NT2/D1 (cell line): ENCODE data around the gene TMEM38A.

ENCODE experiments used
- SUZ12 ChIP-seq: IDR thresholded peaks from 2 replicates; pipeline ENCODE4 v1.6.1; 2011; ENCODE audit not compliant: insufficient read length, insufficient read depth; ENCODE audit errors: extremely low read depth
- YY1 ChIP-seq: IDR thresholded peaks from 2 replicates; pipeline ENCODE4 v1.6.1; 2011; ENCODE audit not compliant: insufficient read length, insufficient read depth
- ZNF274 ChIP-seq: IDR thresholded peaks from 2 replicates; pipeline ENCODE4 v1.6.1; 2011; ENCODE audit warnings: mild to moderate bottlenecking, low read depth, low read length

- TF ChIP-seq ZNF274 (no peak), YY1 (no peak), SUZ12 (no peak)
Measured at GRCh38 chr19:16615808-16616207, 45.1 kb upstream of the TMEM38A start.
